ENCODE data around the gene CBLC. TPM values are rescaled to one million over a fixed set of nuclear protein-coding genes. Genes with fewer than 3 reads are reported as not detected.

Gene CBLC
- total and polyA plus RNA-seq, 10 of the 15 experiments (the other 5 are each of a cell fraction or from before 2014, with no cell fraction given): not detected

DNA sequence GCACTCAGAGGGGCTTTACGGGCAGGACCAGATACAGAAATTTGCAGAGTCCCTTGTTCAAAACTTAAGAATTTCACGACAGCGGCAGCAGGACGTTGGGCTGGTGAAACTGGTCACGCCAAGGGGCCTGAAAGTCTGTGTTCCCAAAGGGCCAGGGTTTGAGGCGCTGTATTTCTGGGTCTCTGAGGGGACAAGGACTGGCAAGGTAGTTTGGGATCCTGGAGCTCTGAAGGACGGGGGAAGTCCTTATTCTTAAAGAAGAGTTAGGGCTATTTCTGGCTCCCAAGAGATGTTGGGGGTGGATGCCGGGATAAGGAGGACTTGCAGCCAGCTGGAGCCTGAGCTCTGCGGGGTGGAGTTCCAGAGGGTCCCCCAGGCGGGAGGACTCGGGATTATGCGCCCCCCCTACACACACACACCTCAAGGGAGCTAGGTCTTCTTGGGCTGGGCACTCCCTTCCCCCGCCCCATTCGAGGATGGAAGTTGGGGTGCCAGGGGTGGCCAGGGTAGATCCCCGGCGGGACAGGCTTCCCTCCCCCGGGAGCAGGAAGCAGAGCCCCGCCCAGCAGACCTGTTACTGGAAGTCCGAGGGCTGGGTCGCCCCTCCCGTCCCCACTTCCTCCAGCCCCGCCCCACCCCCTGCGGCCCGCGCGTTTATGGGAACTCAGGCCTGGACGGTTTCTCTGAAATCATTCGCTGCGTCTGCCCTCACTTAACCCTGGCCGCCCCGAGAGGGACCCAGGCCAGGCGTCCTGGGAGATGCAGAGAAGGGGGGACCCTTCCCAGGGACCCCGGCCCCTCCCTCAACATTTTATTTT is 23.5 kb upstream of the CBLC start (continued):
- TF ChIP-seq, protein P1, sequence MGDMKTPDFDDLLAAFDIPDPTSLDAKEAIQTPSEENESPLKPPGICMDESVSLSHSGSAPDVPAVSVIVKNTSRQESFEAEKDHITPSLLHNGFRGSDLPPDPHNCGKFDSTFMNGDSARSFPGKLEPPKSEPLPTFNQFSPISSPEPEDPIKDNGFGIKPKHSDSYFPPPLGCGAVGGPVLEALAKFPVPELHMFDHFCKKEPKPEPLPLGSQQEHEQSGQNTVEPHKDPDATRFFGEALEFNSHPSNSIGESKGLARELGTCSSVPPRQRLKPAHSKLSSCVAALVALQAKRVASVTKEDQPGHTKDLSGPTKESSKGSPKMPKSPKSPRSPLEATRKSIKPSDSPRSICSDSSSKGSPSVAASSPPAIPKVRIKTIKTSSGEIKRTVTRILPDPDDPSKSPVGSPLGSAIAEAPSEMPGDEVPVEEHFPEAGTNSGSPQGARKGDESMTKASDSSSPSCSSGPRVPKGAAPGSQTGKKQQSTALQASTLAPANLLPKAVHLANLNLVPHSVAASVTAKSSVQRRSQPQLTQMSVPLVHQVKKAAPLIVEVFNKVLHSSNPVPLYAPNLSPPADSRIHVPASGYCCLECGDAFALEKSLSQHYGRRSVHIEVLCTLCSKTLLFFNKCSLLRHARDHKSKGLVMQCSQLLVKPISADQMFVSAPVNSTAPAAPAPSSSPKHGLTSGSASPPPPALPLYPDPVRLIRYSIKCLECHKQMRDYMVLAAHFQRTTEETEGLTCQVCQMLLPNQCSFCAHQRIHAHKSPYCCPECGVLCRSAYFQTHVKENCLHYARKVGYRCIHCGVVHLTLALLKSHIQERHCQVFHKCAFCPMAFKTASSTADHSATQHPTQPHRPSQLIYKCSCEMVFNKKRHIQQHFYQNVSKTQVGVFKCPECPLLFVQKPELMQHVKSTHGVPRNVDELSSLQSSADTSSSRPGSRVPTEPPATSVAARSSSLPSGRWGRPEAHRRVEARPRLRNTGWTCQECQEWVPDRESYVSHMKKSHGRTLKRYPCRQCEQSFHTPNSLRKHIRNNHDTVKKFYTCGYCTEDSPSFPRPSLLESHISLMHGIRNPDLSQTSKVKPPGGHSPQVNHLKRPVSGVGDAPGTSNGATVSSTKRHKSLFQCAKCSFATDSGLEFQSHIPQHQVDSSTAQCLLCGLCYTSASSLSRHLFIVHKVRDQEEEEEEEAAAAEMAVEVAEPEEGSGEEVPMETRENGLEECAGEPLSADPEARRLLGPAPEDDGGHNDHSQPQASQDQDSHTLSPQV (IDR thresholded peaks at IDR 0.05): no peak
- TF ChIP-seq JUND (IDR thresholded peaks at IDR 0.05; ENCODE audit: low read depth, low read length) (no peak), KDM1A (IDR thresholded peaks at IDR 0.05; ENCODE audit: borderline replicate concordance) (no peak), SREBF2 (IDR thresholded peaks at IDR 0.05; ENCODE audit: low read length) (no peak), ZNF24 (IDR thresholded peaks at IDR 0.05) (no peak), NR2F1 (conservative IDR thresholded peaks at IDR 0.05) (peak; percentile 41; the same call in 1 of the 2 replicates), POLR2AphosphoS5 (IDR thresholded peaks at IDR 0.05; ENCODE audit: low read length) (peak; percentile 63; the same call in 1 of the 2 replicates), ZNF207 (IDR thresholded peaks at IDR 0.05; ENCODE audit: borderline replicate concordance) (no peak), TBL1XR1 (IDR thresholded peaks at IDR 0.05; ENCODE audit: low read depth, low read length) (no peak), CBX3 (IDR thresholded peaks at IDR 0.05; ENCODE audit: borderline replicate concordance, low read depth) (no peak), TCF7 (IDR thresholded peaks at IDR 0.05; ENCODE audit: borderline replicate concordance) (no peak), GATAD2B (conservative IDR thresholded peaks at IDR 0.05; ENCODE audit: low read depth) (peak; percentile 56; the same call in 1 of the 2 replicates), BCL11A (IDR thresholded peaks at IDR 0.05; ENCODE audit: low read depth, low read length) (no peak), SMC3 (IDR thresholded peaks at IDR 0.05; ENCODE audit: borderline replicate concordance, low read length) (no peak), NFYA (IDR thresholded peaks at IDR 0.05; ENCODE audit: borderline replicate concordance, low read depth, low read length) (no peak), ZNF384 (IDR thresholded peaks at IDR 0.05; ENCODE audit: borderline replicate concordance, low read depth, low read length) (no peak), MTA3 (IDR thresholded peaks at IDR 0.05; ENCODE audit: borderline replicate concordance, low read length) (no peak)
- TF ChIP-seq, protein P2, sequence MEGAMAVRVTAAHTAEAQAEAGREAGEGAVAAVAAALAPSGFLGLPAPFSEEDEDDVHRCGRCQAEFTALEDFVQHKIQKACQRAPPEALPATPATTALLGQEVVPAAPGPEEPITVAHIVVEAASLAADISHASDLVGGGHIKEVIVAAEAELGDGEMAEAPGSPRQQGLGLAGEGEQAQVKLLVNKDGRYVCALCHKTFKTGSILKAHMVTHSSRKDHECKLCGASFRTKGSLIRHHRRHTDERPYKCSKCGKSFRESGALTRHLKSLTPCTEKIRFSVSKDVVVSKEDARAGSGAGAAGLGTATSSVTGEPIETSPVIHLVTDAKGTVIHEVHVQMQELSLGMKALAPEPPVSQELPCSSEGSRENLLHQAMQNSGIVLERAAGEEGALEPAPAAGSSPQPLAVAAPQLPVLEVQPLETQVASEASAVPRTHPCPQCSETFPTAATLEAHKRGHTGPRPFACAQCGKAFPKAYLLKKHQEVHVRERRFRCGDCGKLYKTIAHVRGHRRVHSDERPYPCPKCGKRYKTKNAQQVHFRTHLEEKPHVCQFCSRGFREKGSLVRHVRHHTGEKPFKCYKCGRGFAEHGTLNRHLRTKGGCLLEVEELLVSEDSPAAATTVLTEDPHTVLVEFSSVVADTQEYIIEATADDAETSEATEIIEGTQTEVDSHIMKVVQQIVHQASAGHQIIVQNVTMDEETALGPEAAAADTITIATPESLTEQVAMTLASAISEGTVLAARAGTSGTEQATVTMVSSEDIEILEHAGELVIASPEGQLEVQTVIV (IDR thresholded peaks at IDR 0.05; ENCODE audit: borderline replicate concordance, partially characterized antibody): no peak
- TF ChIP-seq, protein P3, sequence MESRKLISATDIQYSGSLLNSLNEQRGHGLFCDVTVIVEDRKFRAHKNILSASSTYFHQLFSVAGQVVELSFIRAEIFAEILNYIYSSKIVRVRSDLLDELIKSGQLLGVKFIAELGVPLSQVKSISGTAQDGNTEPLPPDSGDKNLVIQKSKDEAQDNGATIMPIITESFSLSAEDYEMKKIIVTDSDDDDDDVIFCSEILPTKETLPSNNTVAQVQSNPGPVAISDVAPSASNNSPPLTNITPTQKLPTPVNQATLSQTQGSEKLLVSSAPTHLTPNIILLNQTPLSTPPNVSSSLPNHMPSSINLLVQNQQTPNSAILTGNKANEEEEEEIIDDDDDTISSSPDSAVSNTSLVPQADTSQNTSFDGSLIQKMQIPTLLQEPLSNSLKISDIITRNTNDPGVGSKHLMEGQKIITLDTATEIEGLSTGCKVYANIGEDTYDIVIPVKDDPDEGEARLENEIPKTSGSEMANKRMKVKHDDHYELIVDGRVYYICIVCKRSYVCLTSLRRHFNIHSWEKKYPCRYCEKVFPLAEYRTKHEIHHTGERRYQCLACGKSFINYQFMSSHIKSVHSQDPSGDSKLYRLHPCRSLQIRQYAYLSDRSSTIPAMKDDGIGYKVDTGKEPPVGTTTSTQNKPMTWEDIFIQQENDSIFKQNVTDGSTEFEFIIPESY (IDR thresholded peaks at IDR 0.05): no peak

All from GM12878 (cell line).